WTC11 (cell line): ENCODE measurements around the gene CDYL. TPM values are rescaled to one million over a fixed set of nuclear protein-coding genes. Genes with fewer than 3 reads are reported as not detected.
A peak's percentile ranks its signal among the peaks of the same experiment; 100 is the strongest.

Experiments used
- ATAC-seq: fragments of 200-7000 bp; cut with Tn5 transposase; 2 replicates; pipeline ENCODE4 v1.10.0; 2021; ENCODE audit warnings: mild to moderate bottlenecking, moderate library complexity
- CTCF ChIA-PET: fragments of 300-600 bp; sonication (Branson Sonifier 250); formaldehyde crosslinking; loops from one replicate; lab custom pipeline; 2021; ENCODE audit warnings: antibody characterized with exemption; lab: Charles Lee
- POLR2A ChIA-PET: fragments of 350-600 bp; sonication (Branson Sonifier 250); formaldehyde crosslinking; loops from one replicate; lab custom pipeline; 2021; ENCODE audit warnings: antibody characterized with exemption; lab: Charles Lee
- DNase-seq: peaks from one replicate; pipeline ENCODE4 v3.0.0; 2021; ENCODE audit warnings: low spot score
- H3K27ac Mint-ChIP-seq: 2 replicates; pipeline ENCODE4 v1.8.0; 2021; ENCODE audit warnings: mixed read lengths
- H3K27me3 Mint-ChIP-seq: 2 replicates; pipeline ENCODE4 v1.8.0; 2021; ENCODE audit warnings: low read depth, mild to moderate bottlenecking, moderate library complexity, mixed read lengths
- H3K36me3 Mint-ChIP-seq: 2 replicates; pipeline ENCODE4 v1.8.0; 2021; ENCODE audit warnings: mixed read lengths
- H3K4me1 Mint-ChIP-seq: 2 replicates; pipeline ENCODE4 v1.8.0; 2022; ENCODE audit warnings: mixed read lengths
- H3K4me3 Mint-ChIP-seq: 2 replicates; pipeline ENCODE4 v1.8.0; 2021; ENCODE audit warnings: mild to moderate bottlenecking, moderate library complexity, mixed read lengths
- H3K9me3 Mint-ChIP-seq: 2 replicates; pipeline ENCODE4 v1.8.0; 2021; ENCODE audit warnings: mixed read lengths
- CREB1 ChIP-seq: sonication (generic); formaldehyde crosslinking; IDR thresholded peaks from 2 replicates; pipeline ENCODE4 v1.8.0; 2023; ENCODE audit warnings: mild to moderate bottlenecking, missing genetic modification reagents
- CREM ChIP-seq: sonication (generic); formaldehyde crosslinking; IDR thresholded peaks from 2 replicates; pipeline ENCODE4 v1.8.1; 2022; ENCODE audit warnings: mild to moderate bottlenecking, missing genetic modification reagents, moderate library complexity
- ELF4 ChIP-seq: sonication (generic); formaldehyde crosslinking; IDR thresholded peaks from 2 replicates; pipeline ENCODE4 v1.8.1; 2022; ENCODE audit warnings: low read depth, mild to moderate bottlenecking, moderate library complexity, missing genetic modification reagents
- EMX1 ChIP-seq: fragments of 250-450 bp; sonication (Bioruptor Pico); IDR thresholded peaks from 2 replicates; pipeline ENCODE4 v1.8.0; 2021; ENCODE audit warnings: mild to moderate bottlenecking
- ESRRA ChIP-seq: sonication (generic); formaldehyde crosslinking; IDR thresholded peaks from 2 replicates; pipeline ENCODE4 v1.8.1; 2022; ENCODE audit warnings: mild to moderate bottlenecking, missing genetic modification reagents, borderline replicate concordance
- ETV6 ChIP-seq: sonication (generic); formaldehyde crosslinking; IDR thresholded peaks from 2 replicates; pipeline ENCODE4 v1.8.1; 2022; ENCODE audit warnings: mild to moderate bottlenecking, missing genetic modification reagents
- FOXJ3 ChIP-seq: sonication (generic); formaldehyde crosslinking; IDR thresholded peaks from 2 replicates; pipeline ENCODE4 v1.9.0; 2021; ENCODE audit warnings: missing genetic modification reagents, mild to moderate bottlenecking, borderline replicate concordance
- FOXP1 ChIP-seq: sonication (generic); formaldehyde crosslinking; IDR thresholded peaks from 2 replicates; pipeline ENCODE4 v1.8.0; 2022; ENCODE audit warnings: missing genetic modification reagents, mild to moderate bottlenecking, moderate library complexity, borderline replicate concordance
- PRRX2 ChIP-seq: fragments of 250-450 bp; sonication (Bioruptor Pico); IDR thresholded peaks from 2 replicates; pipeline ENCODE4 v1.8.0; 2021; ENCODE audit warnings: mild to moderate bottlenecking
- SMAD4 ChIP-seq: sonication (generic); formaldehyde crosslinking; IDR thresholded peaks from 2 replicates; pipeline ENCODE4 v1.8.0; 2022; ENCODE audit warnings: mild to moderate bottlenecking, missing genetic modification reagents
- SOX15 ChIP-seq: fragments of 250-450 bp; sonication (Bioruptor Pico); IDR thresholded peaks from 2 replicates; pipeline ENCODE4 v1.9.0; 2021; ENCODE audit warnings: mild to moderate bottlenecking
- SP1 ChIP-seq: sonication (generic); formaldehyde crosslinking; conservative IDR thresholded peaks from 2 replicates; pipeline ENCODE4 v1.8.1; 2022; ENCODE audit warnings: missing genetic modification reagents
- TCF7 ChIP-seq: sonication (generic); formaldehyde crosslinking; IDR thresholded peaks from 2 replicates; pipeline ENCODE4 v1.8.0; 2022; ENCODE audit warnings: mild to moderate bottlenecking, low read depth, missing genetic modification reagents, moderate library complexity
- ZNF232 ChIP-seq: sonication (generic); formaldehyde crosslinking; IDR thresholded peaks from 2 replicates; pipeline ENCODE4 v1.8.0; 2022; ENCODE audit warnings: mild to moderate bottlenecking, missing genetic modification reagents
- ZNF317 ChIP-seq: sonication (generic); formaldehyde crosslinking; IDR thresholded peaks from 2 replicates; pipeline ENCODE4 v1.8.1; 2023; ENCODE audit warnings: low read depth, mild to moderate bottlenecking, moderate library complexity, missing genetic modification reagents, borderline replicate concordance
- ZNF396 ChIP-seq: fragments of 250-450 bp; sonication (Bioruptor Pico); IDR thresholded peaks from 2 replicates; pipeline ENCODE4 v1.8.0; 2021; ENCODE audit warnings: mild to moderate bottlenecking, moderate library complexity, borderline replicate concordance
- ZNF671 ChIP-seq: fragments of 250-450 bp; sonication (Bioruptor Pico); IDR thresholded peaks from 2 replicates; pipeline ENCODE4 v1.8.0; 2021; ENCODE audit warnings: mild to moderate bottlenecking
- total RNA-seq: library from RNA; stranded (reverse); gene quantifications from 3 replicates; pipeline ENCODE4 v1.2.3, GENCODE V29; 2021
- TF ChIP-seq, protein P1 (sequence below): sonication (generic); formaldehyde crosslinking; IDR thresholded peaks from 2 replicates; pipeline ENCODE4 v1.8.1; 2022; ENCODE audit warnings: mild to moderate bottlenecking, missing genetic modification reagents, moderate library complexity, borderline replicate concordance
- TF ChIP-seq, protein P2 (sequence below): sonication (generic); formaldehyde crosslinking; conservative IDR thresholded peaks from 2 replicates; pipeline ENCODE4 v1.8.1; 2022; ENCODE audit warnings: mild to moderate bottlenecking, missing genetic modification reagents
- TF ChIP-seq, protein P3 (sequence below): sonication (generic); formaldehyde crosslinking; IDR thresholded peaks from 2 replicates; pipeline ENCODE4 v1.8.0; 2022; ENCODE audit warnings: mild to moderate bottlenecking, missing genetic modification reagents
- TF ChIP-seq, protein P4 (sequence below): sonication (generic); formaldehyde crosslinking; IDR thresholded peaks from 2 replicates; pipeline ENCODE4 v1.8.0; 2022; ENCODE audit warnings: mild to moderate bottlenecking, missing genetic modification reagents
- TF ChIP-seq, protein P5 (sequence below): fragments of 250-450 bp; sonication (Bioruptor Pico); IDR thresholded peaks from 2 replicates; pipeline ENCODE4 v1.9.0; 2021; ENCODE audit warnings: mild to moderate bottlenecking

The CDYL gene
- total RNA-seq, 1 experiment from 2014 or later = 92.0 TPM

DNA sequence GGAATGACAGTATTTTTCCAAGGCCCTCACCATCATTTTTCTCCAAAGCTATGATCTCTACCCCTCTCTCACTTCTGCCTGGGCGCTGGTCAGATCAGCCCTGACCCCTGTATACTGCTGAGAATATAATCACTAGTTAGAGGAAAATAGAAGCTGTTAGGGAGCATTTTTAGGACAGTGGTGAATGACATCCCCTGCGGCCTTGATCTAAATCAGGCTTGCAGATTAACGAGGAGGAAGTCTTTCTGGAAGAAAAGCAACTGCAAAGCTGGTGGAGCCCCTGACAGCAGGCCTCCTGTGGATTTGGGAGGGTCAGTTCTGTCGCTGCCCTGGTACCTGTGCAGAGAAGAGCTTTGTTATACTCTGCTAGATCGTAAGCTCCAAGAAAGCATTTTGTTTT is 119.8 kb downstream of the CDYL start:
- no peak for TF ChIP-seq FOXP1 (CRISPR knock-in tag)
- TF ChIP-seq, protein P1, sequence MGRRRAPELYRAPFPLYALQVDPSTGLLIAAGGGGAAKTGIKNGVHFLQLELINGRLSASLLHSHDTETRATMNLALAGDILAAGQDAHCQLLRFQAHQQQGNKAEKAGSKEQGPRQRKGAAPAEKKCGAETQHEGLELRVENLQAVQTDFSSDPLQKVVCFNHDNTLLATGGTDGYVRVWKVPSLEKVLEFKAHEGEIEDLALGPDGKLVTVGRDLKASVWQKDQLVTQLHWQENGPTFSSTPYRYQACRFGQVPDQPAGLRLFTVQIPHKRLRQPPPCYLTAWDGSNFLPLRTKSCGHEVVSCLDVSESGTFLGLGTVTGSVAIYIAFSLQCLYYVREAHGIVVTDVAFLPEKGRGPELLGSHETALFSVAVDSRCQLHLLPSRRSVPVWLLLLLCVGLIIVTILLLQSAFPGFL (CRISPR knock-in tag) = no peak
- TF ChIP-seq, protein P2, sequence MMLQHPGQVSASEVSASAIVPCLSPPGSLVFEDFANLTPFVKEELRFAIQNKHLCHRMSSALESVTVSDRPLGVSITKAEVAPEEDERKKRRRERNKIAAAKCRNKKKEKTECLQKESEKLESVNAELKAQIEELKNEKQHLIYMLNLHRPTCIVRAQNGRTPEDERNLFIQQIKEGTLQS (CRISPR knock-in tag) = no peak
- no peak for TF ChIP-seq SP1
- TF ChIP-seq, protein P3, sequence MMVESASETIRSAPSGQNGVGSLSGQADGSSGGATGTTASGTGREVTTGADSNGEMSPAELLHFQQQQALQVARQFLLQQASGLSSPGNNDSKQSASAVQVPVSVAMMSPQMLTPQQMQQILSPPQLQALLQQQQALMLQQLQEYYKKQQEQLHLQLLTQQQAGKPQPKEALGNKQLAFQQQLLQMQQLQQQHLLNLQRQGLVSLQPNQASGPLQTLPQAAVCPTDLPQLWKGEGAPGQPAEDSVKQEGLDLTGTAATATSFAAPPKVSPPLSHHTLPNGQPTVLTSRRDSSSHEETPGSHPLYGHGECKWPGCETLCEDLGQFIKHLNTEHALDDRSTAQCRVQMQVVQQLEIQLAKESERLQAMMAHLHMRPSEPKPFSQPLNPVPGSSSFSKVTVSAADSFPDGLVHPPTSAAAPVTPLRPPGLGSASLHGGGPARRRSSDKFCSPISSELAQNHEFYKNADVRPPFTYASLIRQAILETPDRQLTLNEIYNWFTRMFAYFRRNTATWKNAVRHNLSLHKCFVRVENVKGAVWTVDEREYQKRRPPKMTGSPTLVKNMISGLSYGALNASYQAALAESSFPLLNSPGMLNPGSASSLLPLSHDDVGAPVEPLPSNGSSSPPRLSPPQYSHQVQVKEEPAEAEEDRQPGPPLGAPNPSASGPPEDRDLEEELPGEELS (CRISPR knock-in tag) = no peak
- no peak for TF ChIP-seq ZNF396 (CRISPR knock-in tag)
- TF ChIP-seq FOXJ3 (CRISPR knock-in tag) = no peak
- TF ChIP-seq SMAD4 (CRISPR knock-in tag) = no peak
- TF ChIP-seq, protein P4, sequence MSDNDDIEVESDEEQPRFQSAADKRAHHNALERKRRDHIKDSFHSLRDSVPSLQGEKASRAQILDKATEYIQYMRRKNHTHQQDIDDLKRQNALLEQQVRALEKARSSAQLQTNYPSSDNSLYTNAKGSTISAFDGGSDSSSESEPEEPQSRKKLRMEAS (CRISPR knock-in tag) = no peak
- no peak for TF ChIP-seq CREM
- TF ChIP-seq SOX15 (CRISPR knock-in tag) = no peak
- TF ChIP-seq ZNF232 (CRISPR knock-in tag) = no peak
- no peak for TF ChIP-seq ESRRA (CRISPR knock-in tag)
- TF ChIP-seq ZNF671 (CRISPR knock-in tag) = no peak
- TF ChIP-seq ELF4 (CRISPR knock-in tag) = no peak
- TF ChIP-seq, all 79 proteins: peak for 0
- peaks cover 66% of the 10 kb centered on the region for H3K36me3 Mint-ChIP-seq
- peaks cover 28% of the 10 kb centered on the region for H3K4me1 Mint-ChIP-seq
- peaks cover 11% of the 10 kb centered on the region for H3K9me3 Mint-ChIP-seq
- no peak overlapping the region for H3K4me3 Mint-ChIP-seq
- H3K27me3 Mint-ChIP-seq = no peaks in the 10 kb centered on the region
- CTCF ChIA-PET = interaction anchor here (1.1 to 1.7 kb wide), 3 partner anchors 16 to 135 kb away, joined by 3 to 5 read pairs (median 4); no protein-coding TSS in a partner anchor
- H3K27ac Mint-ChIP-seq = peak overlapping the region; percentile 59; the same call in 1 of the 2 replicates
- ATAC-seq (no peak), DNase-seq (no peak)
- POLR2A ChIA-PET = interaction anchor here (0.8 kb wide), 1 partner anchor 11 kb away, joined by 3 read pairs; no protein-coding TSS in a partner anchor

DNA sequence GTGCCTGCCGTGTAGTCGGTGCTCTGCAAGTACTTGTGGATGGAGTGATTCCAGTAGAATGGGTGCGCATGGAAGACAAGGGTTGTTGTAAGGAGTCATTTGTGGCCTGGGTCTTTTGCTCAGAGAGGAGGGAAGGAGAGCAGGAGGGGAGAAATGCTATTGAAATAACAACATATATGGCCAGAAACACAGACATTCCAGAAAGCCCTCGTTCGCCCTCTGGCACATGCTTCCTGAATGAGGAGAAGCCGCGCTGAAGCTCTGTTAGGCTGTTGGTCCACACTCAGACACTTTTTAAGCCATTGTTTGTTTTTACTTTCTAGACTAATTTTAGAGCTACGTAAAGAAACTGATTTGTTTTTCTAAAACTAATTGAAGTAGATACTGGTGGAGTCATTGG is 120.2 kb downstream of the CDYL start:
- DNase-seq = no peak
- ChIA-PET POLR2A (interaction anchor here (0.8 kb wide), 1 partner anchor 11 kb away, joined by 3 read pairs; no protein-coding TSS in a partner anchor), CTCF (interaction anchor here (1.1 to 1.7 kb wide), 3 partner anchors 16 to 134 kb away, joined by 3 to 5 read pairs (median 4); no protein-coding TSS in a partner anchor)
- ATAC-seq = no peak
- peaks cover 63% of the 10 kb centered on the region for H3K36me3 Mint-ChIP-seq
- peaks cover 33% of the 10 kb centered on the region for H3K4me1 Mint-ChIP-seq
- TF ChIP-seq CREB1 (CRISPR knock-in tag) (no peak), EMX1 (CRISPR knock-in tag) (no peak), ZNF317 (CRISPR knock-in tag) (no peak), PRRX2 (CRISPR knock-in tag) (no peak), ETV6 (no peak), TCF7 (CRISPR knock-in tag) (no peak)
- TF ChIP-seq, protein P3 (CRISPR knock-in tag) = no peak
- TF ChIP-seq, protein P5, sequence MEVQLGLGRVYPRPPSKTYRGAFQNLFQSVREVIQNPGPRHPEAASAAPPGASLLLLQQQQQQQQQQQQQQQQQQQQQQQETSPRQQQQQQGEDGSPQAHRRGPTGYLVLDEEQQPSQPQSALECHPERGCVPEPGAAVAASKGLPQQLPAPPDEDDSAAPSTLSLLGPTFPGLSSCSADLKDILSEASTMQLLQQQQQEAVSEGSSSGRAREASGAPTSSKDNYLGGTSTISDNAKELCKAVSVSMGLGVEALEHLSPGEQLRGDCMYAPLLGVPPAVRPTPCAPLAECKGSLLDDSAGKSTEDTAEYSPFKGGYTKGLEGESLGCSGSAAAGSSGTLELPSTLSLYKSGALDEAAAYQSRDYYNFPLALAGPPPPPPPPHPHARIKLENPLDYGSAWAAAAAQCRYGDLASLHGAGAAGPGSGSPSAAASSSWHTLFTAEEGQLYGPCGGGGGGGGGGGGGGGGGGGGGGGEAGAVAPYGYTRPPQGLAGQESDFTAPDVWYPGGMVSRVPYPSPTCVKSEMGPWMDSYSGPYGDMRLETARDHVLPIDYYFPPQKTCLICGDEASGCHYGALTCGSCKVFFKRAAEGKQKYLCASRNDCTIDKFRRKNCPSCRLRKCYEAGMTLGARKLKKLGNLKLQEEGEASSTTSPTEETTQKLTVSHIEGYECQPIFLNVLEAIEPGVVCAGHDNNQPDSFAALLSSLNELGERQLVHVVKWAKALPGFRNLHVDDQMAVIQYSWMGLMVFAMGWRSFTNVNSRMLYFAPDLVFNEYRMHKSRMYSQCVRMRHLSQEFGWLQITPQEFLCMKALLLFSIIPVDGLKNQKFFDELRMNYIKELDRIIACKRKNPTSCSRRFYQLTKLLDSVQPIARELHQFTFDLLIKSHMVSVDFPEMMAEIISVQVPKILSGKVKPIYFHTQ (CRISPR knock-in tag) = no peak
- peak overlapping the region; percentile 26; the same call in 1 of the 2 replicates for H3K27ac Mint-ChIP-seq
- H3K27me3 Mint-ChIP-seq = no peaks in the 10 kb centered on the region
- peaks cover 11% of the 10 kb centered on the region for H3K9me3 Mint-ChIP-seq
- H3K4me3 Mint-ChIP-seq = no peak overlapping the region
